ENCODE measurements around the gene COL9A1.

Gene COL9A1

DNA sequence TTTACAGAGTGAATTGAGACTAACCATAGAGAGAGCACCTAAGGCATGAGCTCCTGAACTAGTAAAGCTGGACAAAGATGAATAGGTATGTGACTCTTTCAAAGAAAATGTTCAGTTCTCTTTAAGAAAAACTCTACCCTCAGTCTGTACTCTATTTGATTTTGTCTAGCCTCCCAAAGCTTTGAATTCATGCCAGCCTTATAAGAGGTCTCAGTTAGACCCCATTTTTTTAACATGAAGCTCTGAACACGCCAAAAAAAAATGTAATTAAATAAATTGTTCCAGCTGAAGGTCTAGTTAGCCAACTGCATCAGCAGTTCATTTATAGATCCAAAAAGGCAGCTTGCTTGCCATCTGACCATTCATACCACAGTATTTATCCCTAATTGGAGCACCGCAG is 71.6 kb downstream of the COL9A1 start:
- Histone ChIP-seq H3K27me3 (no peaks in the 10 kb centered on the region), H3K27ac (no peak overlapping the region), H3K4me1 (ENCODE audit: control insufficient read depth in 1 of 2, insufficient read depth in 1 of 2, low read depth in 1 of 2, low read length in 1 of 2) (no peaks in the 10 kb centered on the region), H3K36me3 (no peaks in the 10 kb centered on the region), H3K4me3 (ENCODE audit: low read depth in 1 of 2, low read length in 1 of 2) (no peak overlapping the region), H3K9me3 (no peaks in the 10 kb centered on the region)
- TF ChIP-seq, protein P1, sequence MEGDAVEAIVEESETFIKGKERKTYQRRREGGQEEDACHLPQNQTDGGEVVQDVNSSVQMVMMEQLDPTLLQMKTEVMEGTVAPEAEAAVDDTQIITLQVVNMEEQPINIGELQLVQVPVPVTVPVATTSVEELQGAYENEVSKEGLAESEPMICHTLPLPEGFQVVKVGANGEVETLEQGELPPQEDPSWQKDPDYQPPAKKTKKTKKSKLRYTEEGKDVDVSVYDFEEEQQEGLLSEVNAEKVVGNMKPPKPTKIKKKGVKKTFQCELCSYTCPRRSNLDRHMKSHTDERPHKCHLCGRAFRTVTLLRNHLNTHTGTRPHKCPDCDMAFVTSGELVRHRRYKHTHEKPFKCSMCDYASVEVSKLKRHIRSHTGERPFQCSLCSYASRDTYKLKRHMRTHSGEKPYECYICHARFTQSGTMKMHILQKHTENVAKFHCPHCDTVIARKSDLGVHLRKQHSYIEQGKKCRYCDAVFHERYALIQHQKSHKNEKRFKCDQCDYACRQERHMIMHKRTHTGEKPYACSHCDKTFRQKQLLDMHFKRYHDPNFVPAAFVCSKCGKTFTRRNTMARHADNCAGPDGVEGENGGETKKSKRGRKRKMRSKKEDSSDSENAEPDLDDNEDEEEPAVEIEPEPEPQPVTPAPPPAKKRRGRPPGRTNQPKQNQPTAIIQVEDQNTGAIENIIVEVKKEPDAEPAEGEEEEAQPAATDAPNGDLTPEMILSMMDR (IDR thresholded peaks at IDR 0.05) = no peak

DNA sequence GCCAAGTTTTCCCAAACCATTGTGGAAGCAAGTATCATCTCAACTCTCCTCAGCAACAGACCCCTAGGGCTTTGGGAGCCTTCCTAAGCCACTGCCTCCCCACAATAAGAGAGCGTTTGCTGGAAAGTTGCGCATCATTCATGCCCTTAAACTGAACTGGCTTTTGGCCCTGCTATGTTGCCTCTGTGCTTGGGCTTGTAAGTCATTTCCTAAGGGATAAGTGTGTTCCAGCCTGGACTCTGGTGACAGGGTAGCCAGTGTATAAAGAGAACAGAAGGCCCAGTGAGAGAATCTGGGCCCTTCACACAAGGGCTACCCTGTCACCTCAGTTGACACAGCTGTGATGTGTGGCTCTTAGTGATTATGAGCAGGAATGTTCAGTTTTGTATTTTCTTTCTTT is 77.8 kb downstream of the COL9A1 start:
- TF ChIP-seq, protein P1 (IDR thresholded peaks at IDR 0.05) = no peak
- no peaks in the 10 kb centered on the region for H3K36me3 ChIP-seq
- H3K9me3 ChIP-seq = no peaks in the 10 kb centered on the region
- H3K4me1 ChIP-seq (ENCODE audit: control insufficient read depth in 1 of 2, insufficient read depth in 1 of 2, low read depth in 1 of 2, low read length in 1 of 2) = no peaks in the 10 kb centered on the region
- H3K4me3 ChIP-seq (ENCODE audit: low read depth in 1 of 2, low read length in 1 of 2) = no peak overlapping the region
- H3K27ac ChIP-seq = no peak overlapping the region
- no peaks in the 10 kb centered on the region for H3K27me3 ChIP-seq

GRCh38 chr6:70222439-70222749 is 80.5 kb downstream of the COL9A1 start:
- no peaks in the 10 kb centered on the region for H3K27me3 ChIP-seq
- no peaks in the 10 kb centered on the region for H3K9me3 ChIP-seq
- no peak overlapping the region for H3K27ac ChIP-seq
- no peaks in the 10 kb centered on the region for H3K4me1 ChIP-seq (ENCODE audit: control insufficient read depth in 1 of 2, insufficient read depth in 1 of 2, low read depth in 1 of 2, low read length in 1 of 2)
- H3K4me3 ChIP-seq (ENCODE audit: low read depth in 1 of 2, low read length in 1 of 2) = no peak overlapping the region
- TF ChIP-seq, protein P1 (IDR thresholded peaks at IDR 0.05) = no peak
- no peaks in the 10 kb centered on the region for H3K36me3 ChIP-seq

- no peaks in the 10 kb centered on the region for H3K9me3 ChIP-seq
- TF ChIP-seq, protein P1 (IDR thresholded peaks at IDR 0.05) = no peak
- H3K27ac ChIP-seq = no peak overlapping the region
- H3K27me3 ChIP-seq = no peaks in the 10 kb centered on the region
- no peaks in the 10 kb centered on the region for H3K4me1 ChIP-seq (ENCODE audit: control insufficient read depth in 1 of 2, insufficient read depth in 1 of 2, low read depth in 1 of 2, low read length in 1 of 2)
- no peaks in the 10 kb centered on the region for H3K36me3 ChIP-seq
- no peak overlapping the region for H3K4me3 ChIP-seq (ENCODE audit: low read depth in 1 of 2, low read length in 1 of 2)
Observed at GRCh38 chr6:70221715-70222438, 81.0 kb downstream of the COL9A1 start.

- Histone ChIP-seq H3K27ac (no peak overlapping the region), H3K4me3 (ENCODE audit: low read depth in 1 of 2, low read length in 1 of 2) (no peak overlapping the region), H3K27me3 (no peaks in the 10 kb centered on the region), H3K9me3 (no peaks in the 10 kb centered on the region), H3K4me1 (ENCODE audit: control insufficient read depth in 1 of 2, insufficient read depth in 1 of 2, low read depth in 1 of 2, low read length in 1 of 2) (no peaks in the 10 kb centered on the region), H3K36me3 (no peaks in the 10 kb centered on the region)
- TF ChIP-seq, protein P1 (IDR thresholded peaks at IDR 0.05) = no peak
Observed at GRCh38 chr6:70221025-70221714, 81.7 kb downstream of the COL9A1 start.
